HepG2 (cell line): ENCODE results near the gene BEGAIN.

Experiments used
- CBFB ChIP-seq: sonication (generic); formaldehyde crosslinking; IDR thresholded peaks from 2 replicates; pipeline ENCODE4 v1.4.0; 2020; ENCODE audit warnings: missing genetic modification reagents
- CHD4 ChIP-seq: fragments of 200-600 bp; sonication (generic); IDR thresholded peaks from 2 replicates; pipeline ENCODE4 v1.7.0; 2017; ENCODE audit warnings: mild to moderate bottlenecking, low read length, borderline replicate concordance
- CTCF ChIP-seq: sonication (generic); formaldehyde crosslinking; IDR thresholded peaks from 2 replicates; pipeline ENCODE4 v1.5.0; 2020; ENCODE audit warnings: mild to moderate bottlenecking, missing genetic modification reagents, moderate library complexity
- ETV6 ChIP-seq: sonication (generic); formaldehyde crosslinking; conservative IDR thresholded peaks from 2 replicates; pipeline ENCODE4 v1.4.0; 2020; ENCODE audit warnings: missing genetic modification reagents
- FOXC1 ChIP-seq: sonication (generic); formaldehyde crosslinking; IDR thresholded peaks from 2 replicates; pipeline ENCODE4 v1.8.0; 2022; ENCODE audit warnings: mild to moderate bottlenecking, missing genetic modification reagents, borderline replicate concordance
- GABPA ChIP-seq, 2 experiments: IDR thresholded peaks; 2 replicates each; pipeline ENCODE4 v1.6.1; 2011 to 2016; ENCODE audit warnings: low read depth in 2 of 2, low read length in 1 of 2, missing biosample characterization in 1 of 2, missing genetic modification characterization in 1 of 2
- POLR2AphosphoS5 ChIP-seq: IDR thresholded peaks from 2 replicates; pipeline ENCODE4 v1.6.1; 2012; ENCODE audit warnings: low read depth, low read length
- PRPF4 ChIP-seq: fragments of 200-400 bp; formaldehyde crosslinking; IDR thresholded peaks from 2 replicates; pipeline ENCODE4 v1.6.1; 2016; ENCODE audit warnings: low read length, low read depth; ENCODE audit not compliant: poor library complexity, severe bottlenecking
- SRF ChIP-seq: IDR thresholded peaks from 2 replicates; pipeline ENCODE4 v1.6.1; 2011; ENCODE audit warnings: mild to moderate bottlenecking, low read depth, low read length, moderate library complexity
- SUZ12 ChIP-seq: fragments of 150-350 bp; IDR thresholded peaks from 2 replicates; pipeline ENCODE4 v1.6.1; 2014; ENCODE audit warnings: low read depth, low read length
- ZBTB38 ChIP-seq: sonication (generic); formaldehyde crosslinking; IDR thresholded peaks from 2 replicates; pipeline ENCODE4 v1.5.1; 2020; ENCODE audit warnings: mild to moderate bottlenecking, missing genetic modification reagents
- ZNF777 ChIP-seq: sonication (generic); formaldehyde crosslinking; IDR thresholded peaks from 2 replicates; pipeline ENCODE4 v1.4.0; 2020; ENCODE audit warnings: missing genetic modification reagents
- TF ChIP-seq, protein P1 (sequence below): sonication (generic); formaldehyde crosslinking; IDR thresholded peaks from 2 replicates; pipeline ENCODE4 v1.4.0; 2020; ENCODE audit warnings: missing genetic modification reagents, borderline replicate concordance

GRCh38 chr14:100634026-100634425, 46.8 kb upstream of the BEGAIN start:
- no peak for TF ChIP-seq ZNF777 (CRISPR knock-in tag)
- no peak for TF ChIP-seq FOXC1 (CRISPR knock-in tag)
- no peak for TF ChIP-seq PRPF4
- TF ChIP-seq, protein P1, sequence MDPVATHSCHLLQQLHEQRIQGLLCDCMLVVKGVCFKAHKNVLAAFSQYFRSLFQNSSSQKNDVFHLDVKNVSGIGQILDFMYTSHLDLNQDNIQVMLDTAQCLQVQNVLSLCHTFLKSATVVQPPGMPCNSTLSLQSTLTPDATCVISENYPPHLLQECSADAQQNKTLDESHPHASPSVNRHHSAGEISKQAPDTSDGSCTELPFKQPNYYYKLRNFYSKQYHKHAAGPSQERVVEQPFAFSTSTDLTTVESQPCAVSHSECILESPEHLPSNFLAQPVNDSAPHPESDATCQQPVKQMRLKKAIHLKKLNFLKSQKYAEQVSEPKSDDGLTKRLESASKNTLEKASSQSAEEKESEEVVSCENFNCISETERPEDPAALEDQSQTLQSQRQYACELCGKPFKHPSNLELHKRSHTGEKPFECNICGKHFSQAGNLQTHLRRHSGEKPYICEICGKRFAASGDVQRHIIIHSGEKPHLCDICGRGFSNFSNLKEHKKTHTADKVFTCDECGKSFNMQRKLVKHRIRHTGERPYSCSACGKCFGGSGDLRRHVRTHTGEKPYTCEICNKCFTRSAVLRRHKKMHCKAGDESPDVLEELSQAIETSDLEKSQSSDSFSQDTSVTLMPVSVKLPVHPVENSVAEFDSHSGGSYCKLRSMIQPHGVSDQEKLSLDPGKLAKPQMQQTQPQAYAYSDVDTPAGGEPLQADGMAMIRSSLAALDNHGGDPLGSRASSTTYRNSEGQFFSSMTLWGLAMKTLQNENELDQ (CRISPR knock-in tag): no peak
- TF ChIP-seq CBFB (CRISPR knock-in tag): no peak
- TF ChIP-seq POLR2AphosphoS5: no peak
- TF ChIP-seq CTCF (CRISPR knock-in tag): no peak
- TF ChIP-seq CHD4: no peak
- TF ChIP-seq SUZ12: no peak
- TF ChIP-seq ETV6 (CRISPR knock-in tag): no peak
- TF ChIP-seq SRF: no peak
- no peak for TF ChIP-seq GABPA (IDR thresholded peaks at IDR 0.05; ENCODE audit: low read depth, low read length)
- TF ChIP-seq GABPA (CRISPR knock-in tag; IDR thresholded peaks at IDR 0.05; ENCODE audit: low read depth): no peak
- no peak for TF ChIP-seq ZBTB38 (CRISPR knock-in tag)
